Tibial nerve (tissue), 4 donors: ENCODE measurements around the gene GDA.

Source experiments
- CTCF ChIP-seq, 5 experiments: fragments of 200-600 bp in 3 of 5; fragments of 450-650 bp in 2 of 5; sonication (generic) in 3 of 5; IDR thresholded peaks; one replicate each; pipeline ENCODE4 v1.5.1; 2016 to 2019; ENCODE audit warnings: antibody characterized with exemption in 5 of 5, mild to moderate bottlenecking in 3 of 5, moderate library complexity in 2 of 5
- EP300 ChIP-seq, 2 donors: sonication (generic); formaldehyde crosslinking; IDR thresholded peaks; one replicate each; pipeline ENCODE4 v1.6.1; 2017; ENCODE audit warnings: antibody characterized with exemption in 2 of 2, mild to moderate bottlenecking in 1 of 2

- TF ChIP-seq CTCF (IDR thresholded peaks at IDR 0.05) (no peak), EP300 (IDR thresholded peaks at IDR 0.05) (no peak)
These were observed 125.2 kb downstream of the GDA start for GRCh38 chr9:72274441-72274840.
